ENCODE measurements around the gene WFDC6.
A peak's percentile ranks its signal among the peaks of the same experiment; 100 is the strongest.

The WFDC6 gene

GRCh38 chr20:45515147-45515913, 24.0 kb downstream of the WFDC6 start, which contains the start of gene SPINT3:
TSS of gene SPINT3 (minus strand) at chr20:45515622. CDS start at chr20:45515608, 14 bp downstream.
- DNase-seq, result no peak

- DNase-seq, result no peak
These were observed 28.9 kb downstream of the WFDC6 start for GRCh38 chr20:45510242-45510862.

- no peak for DNase-seq
These were observed 30.2 kb downstream of the WFDC6 start for GRCh38 chr20:45509091-45509490.

GRCh38 chr20:45508068-45508886, 31.0 kb downstream of the WFDC6 start:
- DNase-seq, result no peak

GRCh38 chr20:45507011-45507820, 32.1 kb downstream of the WFDC6 start:
- no peak for DNase-seq

GRCh38 chr20:45506398-45506797, 32.9 kb downstream of the WFDC6 start:
- no peak for DNase-seq

GRCh38 chr20:45503403-45503802, 35.9 kb downstream of the WFDC6 start:
- no peak for DNase-seq

GRCh38 chr20:45502561-45502960, 36.7 kb downstream of the WFDC6 start:
- no peak for DNase-seq

- no peak for DNase-seq
These were observed 37.7 kb downstream of the WFDC6 start for GRCh38 chr20:45501600-45501999.

- DNase-seq, result no peak
These were observed 39.3 kb downstream of the WFDC6 start for GRCh38 chr20:45500022-45500421.

- DNase-seq, result no peak
These were observed 41.2 kb downstream of the WFDC6 start for GRCh38 chr20:45497971-45498494.

- no peak for DNase-seq
These were observed 43.1 kb downstream of the WFDC6 start for GRCh38 chr20:45496166-45496565.

- DNase-seq, result no peak
These were observed 43.8 kb downstream of the WFDC6 start for GRCh38 chr20:45495501-45495941.

- no peak for DNase-seq
These were observed 50.2 kb downstream of the WFDC6 start for GRCh38 chr20:45489083-45489531.

GRCh38 chr20:45487231-45487635, 52.0 kb downstream of the WFDC6 start:
- DNase-seq, result peak; percentile 13

GRCh38 chr20:45485388-45485787, 53.9 kb downstream of the WFDC6 start:
- DNase-seq, result no peak

- DNase-seq, result no peak
These were observed 54.6 kb downstream of the WFDC6 start for GRCh38 chr20:45484676-45485075.
